Measurements from ENCODE around the gene SOAT1.

SOAT1 gene

DNA sequence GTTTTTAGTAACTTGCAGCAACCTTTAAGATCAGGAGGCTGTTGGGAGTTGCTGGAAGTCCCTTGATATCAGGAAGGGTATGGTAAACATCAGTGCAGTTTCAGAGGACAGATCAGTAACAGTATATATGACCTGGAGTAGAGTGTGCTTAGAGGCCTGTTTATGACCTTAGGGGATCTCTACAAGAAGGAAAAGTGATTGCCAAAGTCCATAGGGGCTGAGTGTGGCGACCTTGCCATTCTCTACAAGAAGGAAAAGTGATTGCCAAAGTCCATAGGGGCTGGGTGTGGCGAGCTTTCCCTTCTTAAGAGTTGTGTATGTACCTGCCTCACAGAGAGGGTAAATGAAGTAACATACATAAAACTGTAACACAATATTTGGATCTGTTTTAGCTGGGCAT, 43.7 kb downstream of the SOAT1 start:
- no peak for ATAC-seq
- TF ChIP-seq ZNF8 (CRISPR knock-in tag; IDR thresholded peaks at IDR 0.05) (no peak), OSR1 (CRISPR knock-in tag; IDR thresholded peaks at IDR 0.05) (no peak)
- TF ChIP-seq, protein P1, sequence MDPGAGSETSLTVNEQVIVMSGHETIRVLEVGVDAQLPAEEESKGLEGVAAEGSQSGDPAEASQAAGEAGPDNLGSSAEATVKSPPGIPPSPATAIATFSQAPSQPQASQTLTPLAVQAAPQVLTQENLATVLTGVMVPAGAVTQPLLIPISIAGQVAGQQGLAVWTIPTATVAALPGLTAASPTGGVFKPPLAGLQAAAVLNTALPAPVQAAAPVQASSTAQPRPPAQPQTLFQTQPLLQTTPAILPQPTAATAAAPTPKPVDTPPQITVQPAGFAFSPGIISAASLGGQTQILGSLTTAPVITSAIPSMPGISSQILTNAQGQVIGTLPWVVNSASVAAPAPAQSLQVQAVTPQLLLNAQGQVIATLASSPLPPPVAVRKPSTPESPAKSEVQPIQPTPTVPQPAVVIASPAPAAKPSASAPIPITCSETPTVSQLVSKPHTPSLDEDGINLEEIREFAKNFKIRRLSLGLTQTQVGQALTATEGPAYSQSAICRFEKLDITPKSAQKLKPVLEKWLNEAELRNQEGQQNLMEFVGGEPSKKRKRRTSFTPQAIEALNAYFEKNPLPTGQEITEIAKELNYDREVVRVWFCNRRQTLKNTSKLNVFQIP (CRISPR knock-in tag; IDR thresholded peaks at IDR 0.05; ENCODE audit: borderline replicate concordance, low read depth) = no peak

DNA sequence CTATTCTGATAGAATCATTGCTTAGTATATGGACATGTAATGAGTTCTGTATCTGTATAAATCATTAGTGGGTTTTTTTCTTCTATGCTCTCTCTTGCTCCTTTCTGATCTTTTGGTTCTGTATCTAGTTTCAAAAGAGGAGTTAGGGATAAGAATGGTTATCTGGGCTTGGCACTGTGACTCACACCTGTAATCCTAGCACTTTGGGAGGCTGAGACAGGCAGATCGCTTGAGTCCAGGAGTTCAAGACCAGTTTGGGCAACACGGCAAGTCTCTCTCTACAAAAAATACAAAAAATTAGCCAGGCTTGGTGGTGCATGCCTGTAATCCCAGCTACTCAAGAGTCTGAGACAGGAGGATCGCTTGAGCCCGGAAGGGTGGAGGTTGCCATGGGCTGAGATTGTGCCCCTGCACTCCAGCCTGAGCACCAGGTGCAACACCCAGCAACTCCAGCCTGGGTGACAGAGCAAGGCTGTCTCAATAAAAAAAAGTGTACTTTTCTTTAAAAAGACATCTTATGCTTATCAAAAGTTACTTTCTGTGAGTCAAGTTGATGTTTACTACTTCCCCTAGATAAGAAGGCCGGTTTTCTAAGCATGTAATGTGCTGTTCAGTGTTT, 44.5 kb downstream of the SOAT1 start:
- no peak for ATAC-seq

DNA sequence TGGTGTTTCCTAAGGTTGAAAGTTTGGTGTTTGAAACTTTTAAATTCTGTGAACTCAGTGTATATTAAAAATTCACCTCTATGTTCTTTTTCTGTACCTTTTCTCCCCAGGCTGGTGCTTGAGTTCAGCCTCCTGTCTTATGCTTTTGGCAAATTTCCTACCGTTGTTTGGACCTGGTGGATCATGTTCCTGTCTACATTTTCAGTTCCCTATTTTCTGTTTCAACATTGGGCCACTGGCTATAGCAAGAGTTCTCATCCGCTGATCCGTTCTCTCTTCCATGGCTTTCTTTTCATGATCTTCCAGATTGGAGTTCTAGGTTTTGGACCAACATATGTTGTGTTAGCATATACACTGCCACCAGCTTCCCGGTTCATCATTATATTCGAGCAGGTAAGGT, 47.3 kb downstream of the SOAT1 start:
- ATAC-seq = no peak
- TF ChIP-seq, protein P2, sequence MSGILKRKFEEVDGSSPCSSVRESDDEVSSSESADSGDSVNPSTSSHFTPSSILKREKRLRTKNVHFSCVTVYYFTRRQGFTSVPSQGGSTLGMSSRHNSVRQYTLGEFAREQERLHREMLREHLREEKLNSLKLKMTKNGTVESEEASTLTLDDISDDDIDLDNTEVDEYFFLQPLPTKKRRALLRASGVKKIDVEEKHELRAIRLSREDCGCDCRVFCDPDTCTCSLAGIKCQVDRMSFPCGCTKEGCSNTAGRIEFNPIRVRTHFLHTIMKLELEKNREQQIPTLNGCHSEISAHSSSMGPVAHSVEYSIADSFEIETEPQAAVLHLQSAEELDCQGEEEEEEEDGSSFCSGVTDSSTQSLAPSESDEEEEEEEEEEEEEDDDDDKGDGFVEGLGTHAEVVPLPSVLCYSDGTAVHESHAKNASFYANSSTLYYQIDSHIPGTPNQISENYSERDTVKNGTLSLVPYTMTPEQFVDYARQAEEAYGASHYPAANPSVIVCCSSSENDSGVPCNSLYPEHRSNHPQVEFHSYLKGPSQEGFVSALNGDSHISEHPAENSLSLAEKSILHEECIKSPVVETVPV (CRISPR knock-in tag; IDR thresholded peaks at IDR 0.05) = no peak
- TF ChIP-seq RARB (CRISPR knock-in tag; IDR thresholded peaks at IDR 0.05) (no peak), ZFP3 (CRISPR knock-in tag; IDR thresholded peaks at IDR 0.05) (no peak), GLIS3 (CRISPR knock-in tag; IDR thresholded peaks at IDR 0.05) (no peak), BACH2 (CRISPR knock-in tag; IDR thresholded peaks at IDR 0.05; ENCODE audit: borderline replicate concordance) (no peak), ZNF565 (CRISPR knock-in tag; conservative IDR thresholded peaks at IDR 0.05; ENCODE audit: low read depth) (no peak), ZFP30 (CRISPR knock-in tag; IDR thresholded peaks at IDR 0.05) (no peak)
- TF ChIP-seq, protein P1 (CRISPR knock-in tag; IDR thresholded peaks at IDR 0.05; ENCODE audit: borderline replicate concordance, low read depth) = no peak
- TF ChIP-seq, protein P3, sequence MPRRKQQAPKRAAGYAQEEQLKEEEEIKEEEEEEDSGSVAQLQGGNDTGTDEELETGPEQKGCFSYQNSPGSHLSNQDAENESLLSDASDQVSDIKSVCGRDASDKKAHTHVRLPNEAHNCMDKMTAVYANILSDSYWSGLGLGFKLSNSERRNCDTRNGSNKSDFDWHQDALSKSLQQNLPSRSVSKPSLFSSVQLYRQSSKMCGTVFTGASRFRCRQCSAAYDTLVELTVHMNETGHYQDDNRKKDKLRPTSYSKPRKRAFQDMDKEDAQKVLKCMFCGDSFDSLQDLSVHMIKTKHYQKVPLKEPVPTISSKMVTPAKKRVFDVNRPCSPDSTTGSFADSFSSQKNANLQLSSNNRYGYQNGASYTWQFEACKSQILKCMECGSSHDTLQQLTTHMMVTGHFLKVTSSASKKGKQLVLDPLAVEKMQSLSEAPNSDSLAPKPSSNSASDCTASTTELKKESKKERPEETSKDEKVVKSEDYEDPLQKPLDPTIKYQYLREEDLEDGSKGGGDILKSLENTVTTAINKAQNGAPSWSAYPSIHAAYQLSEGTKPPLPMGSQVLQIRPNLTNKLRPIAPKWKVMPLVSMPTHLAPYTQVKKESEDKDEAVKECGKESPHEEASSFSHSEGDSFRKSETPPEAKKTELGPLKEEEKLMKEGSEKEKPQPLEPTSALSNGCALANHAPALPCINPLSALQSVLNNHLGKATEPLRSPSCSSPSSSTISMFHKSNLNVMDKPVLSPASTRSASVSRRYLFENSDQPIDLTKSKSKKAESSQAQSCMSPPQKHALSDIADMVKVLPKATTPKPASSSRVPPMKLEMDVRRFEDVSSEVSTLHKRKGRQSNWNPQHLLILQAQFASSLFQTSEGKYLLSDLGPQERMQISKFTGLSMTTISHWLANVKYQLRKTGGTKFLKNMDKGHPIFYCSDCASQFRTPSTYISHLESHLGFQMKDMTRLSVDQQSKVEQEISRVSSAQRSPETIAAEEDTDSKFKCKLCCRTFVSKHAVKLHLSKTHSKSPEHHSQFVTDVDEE (CRISPR knock-in tag; IDR thresholded peaks at IDR 0.05) = no peak
- TF ChIP-seq, protein P4, sequence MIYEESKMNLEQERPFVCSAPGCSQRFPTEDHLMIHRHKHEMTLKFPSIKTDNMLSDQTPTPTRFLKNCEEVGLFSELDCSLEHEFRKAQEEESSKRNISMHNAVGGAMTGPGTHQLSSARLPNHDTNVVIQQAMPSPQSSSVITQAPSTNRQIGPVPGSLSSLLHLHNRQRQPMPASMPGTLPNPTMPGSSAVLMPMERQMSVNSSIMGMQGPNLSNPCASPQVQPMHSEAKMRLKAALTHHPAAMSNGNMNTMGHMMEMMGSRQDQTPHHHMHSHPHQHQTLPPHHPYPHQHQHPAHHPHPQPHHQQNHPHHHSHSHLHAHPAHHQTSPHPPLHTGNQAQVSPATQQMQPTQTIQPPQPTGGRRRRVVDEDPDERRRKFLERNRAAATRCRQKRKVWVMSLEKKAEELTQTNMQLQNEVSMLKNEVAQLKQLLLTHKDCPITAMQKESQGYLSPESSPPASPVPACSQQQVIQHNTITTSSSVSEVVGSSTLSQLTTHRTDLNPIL (CRISPR knock-in tag; IDR thresholded peaks at IDR 0.05; ENCODE audit: low read depth) = no peak

More for the DNA sequence above, 44.5 kb downstream of the SOAT1 start:
- no peak for TF ChIP-seq OSR1 (CRISPR knock-in tag; IDR thresholded peaks at IDR 0.05)
- TF ChIP-seq, protein P3 (CRISPR knock-in tag; IDR thresholded peaks at IDR 0.05) = no peak

DNA sequence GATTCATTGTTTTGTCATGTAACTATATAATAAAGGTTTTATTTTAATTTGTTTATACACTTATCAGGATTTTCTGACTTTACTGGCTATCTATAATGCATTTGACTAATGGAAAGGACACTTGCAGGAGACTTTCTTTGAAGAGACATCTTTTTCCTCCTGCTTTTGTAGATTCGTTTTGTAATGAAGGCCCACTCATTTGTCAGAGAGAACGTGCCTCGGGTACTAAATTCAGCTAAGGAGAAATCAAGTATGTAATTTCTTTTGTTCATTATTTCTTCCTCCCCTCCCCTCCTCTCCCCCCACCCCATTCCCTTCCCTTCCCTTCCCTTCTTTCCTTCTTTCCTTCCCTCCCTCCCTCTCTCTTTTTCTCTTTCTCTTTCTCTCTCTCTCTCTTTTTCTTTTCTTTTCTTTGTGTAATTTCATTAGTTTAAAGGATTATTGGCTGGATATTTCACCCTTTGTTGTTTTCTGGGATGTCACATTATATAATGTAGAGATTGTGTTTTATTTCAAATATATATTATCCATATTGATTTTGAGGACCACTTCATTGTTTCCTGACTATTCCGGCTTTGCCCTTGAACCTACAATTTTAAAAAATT, 48.4 kb downstream of the SOAT1 start:
- TF ChIP-seq ESRRG (CRISPR knock-in tag; IDR thresholded peaks at IDR 0.05) (no peak), ZNF565 (CRISPR knock-in tag; conservative IDR thresholded peaks at IDR 0.05; ENCODE audit: low read depth) (no peak), BACH2 (CRISPR knock-in tag; IDR thresholded peaks at IDR 0.05; ENCODE audit: borderline replicate concordance) (no peak), OSR1 (CRISPR knock-in tag; IDR thresholded peaks at IDR 0.05) (no peak), ZFP3 (CRISPR knock-in tag; IDR thresholded peaks at IDR 0.05) (no peak), ZFP30 (CRISPR knock-in tag; IDR thresholded peaks at IDR 0.05) (no peak), RARB (CRISPR knock-in tag; IDR thresholded peaks at IDR 0.05) (no peak), ISL1 (CRISPR knock-in tag; IDR thresholded peaks at IDR 0.05) (no peak), CSDC2 (CRISPR knock-in tag; IDR thresholded peaks at IDR 0.05) (no peak), ZNF70 (CRISPR knock-in tag; IDR thresholded peaks at IDR 0.05) (no peak)
- TF ChIP-seq, protein P1 (CRISPR knock-in tag; IDR thresholded peaks at IDR 0.05; ENCODE audit: borderline replicate concordance, low read depth) = no peak
- TF ChIP-seq, protein P5, sequence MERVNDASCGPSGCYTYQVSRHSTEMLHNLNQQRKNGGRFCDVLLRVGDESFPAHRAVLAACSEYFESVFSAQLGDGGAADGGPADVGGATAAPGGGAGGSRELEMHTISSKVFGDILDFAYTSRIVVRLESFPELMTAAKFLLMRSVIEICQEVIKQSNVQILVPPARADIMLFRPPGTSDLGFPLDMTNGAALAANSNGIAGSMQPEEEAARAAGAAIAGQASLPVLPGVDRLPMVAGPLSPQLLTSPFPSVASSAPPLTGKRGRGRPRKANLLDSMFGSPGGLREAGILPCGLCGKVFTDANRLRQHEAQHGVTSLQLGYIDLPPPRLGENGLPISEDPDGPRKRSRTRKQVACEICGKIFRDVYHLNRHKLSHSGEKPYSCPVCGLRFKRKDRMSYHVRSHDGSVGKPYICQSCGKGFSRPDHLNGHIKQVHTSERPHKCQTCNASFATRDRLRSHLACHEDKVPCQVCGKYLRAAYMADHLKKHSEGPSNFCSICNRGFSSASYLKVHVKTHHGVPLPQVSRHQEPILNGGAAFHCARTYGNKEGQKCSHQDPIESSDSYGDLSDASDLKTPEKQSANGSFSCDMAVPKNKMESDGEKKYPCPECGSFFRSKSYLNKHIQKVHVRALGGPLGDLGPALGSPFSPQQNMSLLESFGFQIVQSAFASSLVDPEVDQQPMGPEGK (CRISPR knock-in tag; IDR thresholded peaks at IDR 0.05; ENCODE audit: borderline replicate concordance) = no peak
- ATAC-seq = no peak
